Esophagus muscularis mucosa (tissue), 4 donors: ENCODE results near the gene C12orf43. TPM values are rescaled to one million over a fixed set of nuclear protein-coding genes. Genes with fewer than 3 reads are reported as not detected.
A peak's percentile ranks its signal among the peaks of the same experiment; 100 is the strongest.

Experiments
- DNase-seq: peaks from one replicate; pipeline ENCODE4 v3.0.0-alpha.2; 2017; ENCODE audit errors: extremely low spot score
- H3K27ac ChIP-seq, 4 donors: fragments of 200-600 bp; sonication (generic); replicated peaks in 1 of 4; 1 replicate in 3 of 4; 2 replicates in 1 of 4; pipeline ENCODE4 v1.5.1; 2016 to 2019; ENCODE audit warnings: mild to moderate bottlenecking in 1 of 4
- H3K27me3 ChIP-seq, 4 donors: fragments of 200-600 bp; sonication (generic); one replicate each; pipeline versions ENCODE4 v1.5.1 to v1.6.0; 2016 to 2019
- H3K36me3 ChIP-seq, 4 donors: fragments of 200-600 bp; sonication (generic); one replicate each; pipeline ENCODE4 v1.5.1; 2016 to 2019
- H3K4me1 ChIP-seq, 4 donors: fragments of 200-600 bp; sonication (generic); one replicate each; pipeline ENCODE4 v1.5.1; 2016 to 2019
- H3K4me3 ChIP-seq, 4 donors: fragments of 200-600 bp; sonication (generic); 1 replicate in 2 of 4; 2 replicates in 2 of 4; pipeline ENCODE4 v1.5.1; 2016 to 2019; ENCODE audit warnings: mild to moderate bottlenecking in 4 of 4, moderate library complexity in 1 of 4
- H3K9me3 ChIP-seq, 4 donors: fragments of 200-600 bp; sonication (generic); 1 replicate in 3 of 4; 2 replicates in 1 of 4; pipeline ENCODE4 v1.5.1; 2016 to 2019
- EP300 ChIP-seq: sonication (generic); formaldehyde crosslinking; IDR thresholded peaks from one replicate; pipeline ENCODE4 v1.6.1; 2017; ENCODE audit warnings: antibody characterized with exemption
- POLR2A ChIP-seq: fragments of 450-650 bp; IDR thresholded peaks from one replicate; pipeline ENCODE4 v1.6.1; 2017; ENCODE audit warnings: antibody characterized with exemption, moderate library complexity, mild to moderate bottlenecking, low read depth
- POLR2AphosphoS5 ChIP-seq, 2 donors: sonication (generic); formaldehyde crosslinking; IDR thresholded peaks; one replicate each; pipeline ENCODE4 v1.6.1; 2017; ENCODE audit warnings: antibody characterized with exemption in 2 of 2
- WGBS: methylation state at CpG from one replicate; pipeline ENCODE4 v1.1.5; 2018; 5-methylcytosine and 5-hydroxymethylcytosine counted together
- intact Hi-C: fragments of 100-400 bp; cut with DNase I; formaldehyde crosslinking; loops from one replicate; pipeline ENCODE4 v1.15.1; 2023
- total RNA-seq, 4 donors: library from RNA; depleted of rRNA; stranded (reverse); fragments of >200 nt; gene quantifications; one replicate each; pipeline versions ENCODE4 v1.1.0 to v1.2.1, GENCODE V29; 2016
- TF ChIP-seq, protein P1 (sequence below), 3 experiments: fragments of 200-600 bp in 2 of 3; fragments of 450-650 bp in 1 of 3; sonication (generic) in 2 of 3; IDR thresholded peaks; one replicate each; pipeline ENCODE4 v1.5.1; 2017 to 2019; ENCODE audit warnings: antibody characterized with exemption in 3 of 3, mild to moderate bottlenecking in 2 of 3, moderate library complexity in 1 of 3

C12orf43 gene
- total RNA-seq, 4 donors from 2014 or later, result 14.5 to 22.6 (median 18.5) TPM

DNA sequence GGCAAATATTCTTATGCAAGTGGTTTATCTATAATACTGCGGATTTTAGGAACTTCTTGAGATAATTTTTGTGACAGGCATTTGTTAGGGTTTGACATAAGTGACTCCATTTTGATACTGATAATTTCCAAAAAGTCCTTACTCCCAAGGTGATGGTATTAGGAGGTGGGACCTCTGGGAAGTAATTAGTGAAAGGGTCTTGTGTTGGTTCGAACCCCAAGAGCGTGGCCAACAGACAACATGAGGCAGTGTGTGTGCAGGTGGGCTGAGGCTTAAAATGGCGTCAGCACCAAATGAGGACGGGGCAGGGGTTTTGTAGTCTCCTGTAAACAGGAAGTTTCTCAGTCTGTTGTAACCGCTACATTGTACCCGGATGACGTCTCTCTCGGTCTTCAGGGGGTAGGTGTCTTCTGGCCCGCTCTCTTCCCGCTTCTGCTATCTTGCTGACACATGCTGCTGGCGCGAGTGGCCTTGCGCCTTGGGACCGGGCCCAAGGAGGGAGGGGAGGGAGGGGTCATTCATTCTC, 1.7 kb upstream of the C12orf43 start:
- H3K27ac ChIP-seq, result no peak overlapping the region
- 89% methylated on average over 15 of the region's 15 CpGs for WGBS
- intact Hi-C loops, result no loop called here
- peaks cover 0 to 5% (median 3%) of the 10 kb centered on the region in 4 donors for H3K36me3 ChIP-seq
- no peak overlapping the region for H3K4me3 ChIP-seq
- H3K27me3 ChIP-seq, result no peaks in the 10 kb centered on the region
- DNase-seq, result no peak
- H3K4me1 ChIP-seq, result peaks cover 9 to 14% (median 12%) of the 10 kb centered on the region in 4 donors
- no peaks in the 10 kb centered on the region for H3K9me3 ChIP-seq
- TF ChIP-seq POLR2AphosphoS5 (IDR thresholded peaks at IDR 0.05), result no peak
- TF ChIP-seq, protein P1, sequence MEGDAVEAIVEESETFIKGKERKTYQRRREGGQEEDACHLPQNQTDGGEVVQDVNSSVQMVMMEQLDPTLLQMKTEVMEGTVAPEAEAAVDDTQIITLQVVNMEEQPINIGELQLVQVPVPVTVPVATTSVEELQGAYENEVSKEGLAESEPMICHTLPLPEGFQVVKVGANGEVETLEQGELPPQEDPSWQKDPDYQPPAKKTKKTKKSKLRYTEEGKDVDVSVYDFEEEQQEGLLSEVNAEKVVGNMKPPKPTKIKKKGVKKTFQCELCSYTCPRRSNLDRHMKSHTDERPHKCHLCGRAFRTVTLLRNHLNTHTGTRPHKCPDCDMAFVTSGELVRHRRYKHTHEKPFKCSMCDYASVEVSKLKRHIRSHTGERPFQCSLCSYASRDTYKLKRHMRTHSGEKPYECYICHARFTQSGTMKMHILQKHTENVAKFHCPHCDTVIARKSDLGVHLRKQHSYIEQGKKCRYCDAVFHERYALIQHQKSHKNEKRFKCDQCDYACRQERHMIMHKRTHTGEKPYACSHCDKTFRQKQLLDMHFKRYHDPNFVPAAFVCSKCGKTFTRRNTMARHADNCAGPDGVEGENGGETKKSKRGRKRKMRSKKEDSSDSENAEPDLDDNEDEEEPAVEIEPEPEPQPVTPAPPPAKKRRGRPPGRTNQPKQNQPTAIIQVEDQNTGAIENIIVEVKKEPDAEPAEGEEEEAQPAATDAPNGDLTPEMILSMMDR (IDR thresholded peaks at IDR 0.05), result no peak
- no peak for TF ChIP-seq POLR2A
- no peak for TF ChIP-seq EP300

DNA sequence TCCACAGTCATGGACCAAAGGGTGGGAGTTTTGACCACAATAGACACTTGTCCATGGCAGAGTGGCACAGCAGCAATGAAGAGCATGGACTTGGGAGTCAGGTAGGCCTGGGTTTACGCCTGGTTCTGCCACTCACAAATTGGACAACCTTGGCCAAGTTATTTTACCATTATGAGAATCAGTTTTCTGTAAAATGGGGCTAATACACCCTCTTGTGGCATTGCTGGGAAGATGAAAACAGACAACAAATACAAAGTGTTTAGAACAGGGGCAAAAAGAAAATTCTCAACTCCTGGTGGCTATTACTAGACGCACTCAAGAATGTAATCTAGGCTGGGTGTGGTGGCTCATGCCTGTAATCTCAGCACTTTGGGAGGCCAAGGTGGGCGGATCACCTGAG, 2.6 kb downstream of the C12orf43 start:
- no peak for DNase-seq
- Histone ChIP-seq H3K9me3 (no peaks in the 10 kb centered on the region), H3K27ac (no peak overlapping the region), H3K4me3 (no peak overlapping the region), H3K36me3 (peaks cover 11 to 43% (median 40%) of the 10 kb centered on the region in 4 donors), H3K27me3 (no peaks in the 10 kb centered on the region), H3K4me1 (peaks cover 9 to 14% (median 12%) of the 10 kb centered on the region in 4 donors)
- 89% methylated on average over 3 of the region's 3 CpGs for WGBS
- intact Hi-C loops, result no loop called here
- TF ChIP-seq EP300, result no peak
- TF ChIP-seq, protein P1 (IDR thresholded peaks at IDR 0.05), result no peak
- TF ChIP-seq POLR2AphosphoS5 (IDR thresholded peaks at IDR 0.05), result no peak
- no peak for TF ChIP-seq POLR2A

DNA sequence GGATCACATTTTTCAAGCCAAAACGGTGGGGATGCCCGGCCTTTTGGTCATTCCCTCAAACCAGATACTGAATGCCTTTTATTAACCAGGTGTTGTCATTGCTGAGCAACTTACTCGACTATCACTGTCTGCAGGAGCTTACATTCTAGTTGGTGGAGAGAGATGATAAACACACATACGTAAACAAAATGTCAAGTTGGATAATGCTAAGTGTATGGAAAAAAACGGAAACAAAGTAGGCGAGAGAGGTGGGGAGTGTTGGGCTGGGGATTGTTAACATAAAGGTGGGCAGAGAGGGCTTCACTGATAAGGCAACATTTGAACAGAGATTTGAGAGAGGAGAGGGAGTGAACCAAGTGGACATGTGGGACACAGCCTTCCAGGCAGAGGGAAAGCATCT, 4.5 kb downstream of the C12orf43 start:
- Histone ChIP-seq H3K9me3 (no peaks in the 10 kb centered on the region), H3K27ac (no peak overlapping the region), H3K4me3 (no peak overlapping the region), H3K27me3 (no peaks in the 10 kb centered on the region), H3K4me1 (peaks cover 9 to 14% (median 12%) of the 10 kb centered on the region in 4 donors), H3K36me3 (peaks cover 13 to 62% (median 58%) of the 10 kb centered on the region in 4 donors)
- 67% methylated on average over 6 of the region's 6 CpGs for WGBS
- TF ChIP-seq EP300, result no peak
- no peak for TF ChIP-seq POLR2A
- TF ChIP-seq, protein P1 (IDR thresholded peaks at IDR 0.05), result no peak
- TF ChIP-seq POLR2AphosphoS5 (IDR thresholded peaks at IDR 0.05), result no peak
- intact Hi-C loops, result no loop called here
- DNase-seq, result no peak

DNA sequence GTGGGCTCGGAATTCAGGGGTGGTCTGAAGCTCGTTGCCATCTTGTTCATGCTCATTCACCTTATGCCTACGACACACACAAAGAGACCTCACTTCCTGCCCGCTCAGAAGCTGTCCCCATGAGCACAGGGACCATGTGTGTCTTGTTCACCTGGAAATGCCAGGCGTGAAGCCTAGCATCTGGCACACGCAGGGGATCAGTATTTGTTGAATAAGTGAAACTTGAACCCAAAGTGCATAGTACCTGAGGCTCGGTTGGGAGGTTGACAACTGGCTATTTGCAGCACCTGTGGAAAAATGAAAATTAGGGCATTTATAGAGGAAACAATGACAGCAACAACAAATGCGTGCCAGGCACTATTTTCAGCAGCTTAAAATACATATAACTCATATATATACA, 5.4 kb downstream of the C12orf43 start:
- H3K9me3 ChIP-seq, result no peaks in the 10 kb centered on the region
- peaks cover 13 to 71% (median 65%) of the 10 kb centered on the region in 4 donors for H3K36me3 ChIP-seq
- WGBS, result 93% methylated on average over 8 of the region's 8 CpGs
- TF ChIP-seq, protein P1 (IDR thresholded peaks at IDR 0.05), result no peak
- TF ChIP-seq EP300 (no peak), POLR2AphosphoS5 (IDR thresholded peaks at IDR 0.05) (no peak), POLR2A (no peak)
- H3K27ac ChIP-seq, result no peak overlapping the region
- DNase-seq, result no peak
- intact Hi-C loops, result no loop called here
- H3K4me3 ChIP-seq, result no peak overlapping the region
- peaks cover 8 to 12% (median 10%) of the 10 kb centered on the region in 4 donors for H3K4me1 ChIP-seq
- no peaks in the 10 kb centered on the region for H3K27me3 ChIP-seq

DNA sequence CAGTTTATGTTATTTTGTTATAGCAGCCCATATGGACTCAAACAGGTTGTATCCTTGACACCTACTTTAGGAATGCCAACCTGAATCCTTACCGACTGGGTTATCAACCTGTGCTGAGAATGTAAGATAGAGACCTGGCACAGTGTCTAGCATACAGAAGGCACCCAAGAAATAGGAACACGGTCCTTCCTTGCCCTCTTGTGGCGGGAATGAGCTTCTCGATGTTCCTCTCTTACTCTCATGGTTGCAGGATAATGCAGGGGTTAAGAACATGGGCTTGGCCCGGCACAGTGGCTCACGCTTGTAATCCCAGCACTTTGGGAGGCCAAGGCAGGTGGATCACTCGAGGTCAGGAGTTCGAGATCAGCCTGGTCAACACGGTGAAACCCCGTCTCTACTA, 6.5 kb downstream of the C12orf43 start:
- DNase-seq, result no peak
- no peak overlapping the region for H3K27ac ChIP-seq
- intact Hi-C loops, result no loop called here
- 65% methylated on average over 10 of the region's 10 CpGs for WGBS
- no peaks in the 10 kb centered on the region for H3K27me3 ChIP-seq
- no peak for TF ChIP-seq EP300
- TF ChIP-seq POLR2A, result no peak
- TF ChIP-seq POLR2AphosphoS5 (IDR thresholded peaks at IDR 0.05), result no peak
- TF ChIP-seq, protein P1 (IDR thresholded peaks at IDR 0.05), result peak in 2 of 3 experiments; percentile 5 to 19
- H3K4me1 ChIP-seq, result peaks cover 0 to under 1% (median 0%) of the 10 kb centered on the region in 4 donors
- no peaks in the 10 kb centered on the region for H3K9me3 ChIP-seq
- H3K36me3 ChIP-seq, result peaks cover 14 to 83% (median 74%) of the 10 kb centered on the region in 4 donors
- H3K4me3 ChIP-seq, result no peak overlapping the region
